ENCODE results near the gene CPXM2. TPM values are rescaled to one million over a fixed set of nuclear protein-coding genes. Genes with fewer than 3 reads are reported as not detected.

Gene CPXM2
- total and polyA plus RNA-seq, 2 donors (not counting 1 experiment from before 2014, with no cell fraction given) = not detected

GRCh38 chr10:123746061-123746460 lies 145.5 kb downstream of the CPXM2 start:
- Histone ChIP-seq H3K4me2 (replicated peaks; ENCODE audit: low read depth, low read length, poor library complexity, severe bottlenecking) (no peak overlapping the region), H3K4me1 (ENCODE audit: control insufficient read depth in 2 of 2, insufficient read depth in 2 of 2, low read length in 2 of 2) (no peaks in the 10 kb centered on the region), H3K9ac (ENCODE audit: low read length) (no peak overlapping the region), H3K9me3 (ENCODE audit: control extremely low read depth in 1 of 3, control insufficient read depth in 2 of 3, insufficient read depth in 1 of 3, low read length in 2 of 3) (peaks cover 0 to 8% (median 0%) of the 10 kb centered on the region in 3 donors), H3K27ac (ENCODE audit: low read length in 2 of 2) (no peak overlapping the region), H3K79me2 (ENCODE audit: control insufficient read depth, insufficient read depth, low read length) (no peaks in the 10 kb centered on the region), H3K36me3 (replicated peaks in 1 of 2; ENCODE audit: control extremely low read depth in 1 of 2, control insufficient read depth in 1 of 2, extremely low read depth in 1 of 2, insufficient read depth in 2 of 2, low read length in 1 of 2) (no peaks in the 10 kb centered on the region), H2AFZ (ENCODE audit: insufficient read depth, low read depth, low read length, poor library complexity, severe bottlenecking) (no peak overlapping the region), H3K4me3 (ENCODE audit: control extremely low read depth in 1 of 5, extremely low read depth in 1 of 5, insufficient read depth in 1 of 5, low read depth in 2 of 5, low read length in 4 of 5) (no peak overlapping the region), H4K20me1 (ENCODE audit: control insufficient read depth, insufficient read depth, low read length, poor library complexity, severe bottlenecking) (no peaks in the 10 kb centered on the region), H3K27me3 (replicated peaks in 1 of 4; ENCODE audit: control extremely low read depth in 1 of 4, control insufficient read depth in 3 of 4, insufficient read depth in 4 of 4, low read length in 3 of 4) (no peaks in the 10 kb centered on the region)
- POLR2A ChIA-PET = no interaction called here
- H3K4me3 Mint-ChIP-seq = no peak overlapping the region
- intact Hi-C loops (cut with micrococcal nuclease) = no loop called here
- H3K27me3 Mint-ChIP-seq = peaks cover 15% of the 10 kb centered on the region
- no peak for ATAC-seq (ENCODE audit: low read depth)
- TF ChIP-seq EZH2 (IDR thresholded peaks at IDR 0.05; ENCODE audit: borderline replicate concordance, insufficient read depth, low read depth, low read length, poor library complexity, severe bottlenecking) = no peak
- TF ChIP-seq CTCF (IDR thresholded peaks at IDR 0.05) = no peak
- 64% methylated on average over 4 of the region's 4 CpGs for WGBS (ENCODE audit: insufficient coverage)
- H3K4me1 Mint-ChIP-seq = no peaks in the 10 kb centered on the region
- H3K27ac Mint-ChIP-seq = no peak overlapping the region
- H3K9me3 Mint-ChIP-seq (ENCODE audit: insufficient read depth) = peaks cover 6% of the 10 kb centered on the region
- no peak for DNase-seq
- CTCF ChIA-PET = no interaction called here

- TF ChIP-seq EZH2 (IDR thresholded peaks at IDR 0.05; ENCODE audit: borderline replicate concordance, insufficient read depth, low read depth, low read length, poor library complexity, severe bottlenecking) (no peak), CTCF (IDR thresholded peaks at IDR 0.05) (no peak)
- H3K9me3 Mint-ChIP-seq (ENCODE audit: insufficient read depth) = no peaks in the 10 kb centered on the region
These were observed 147.4 kb downstream of the CPXM2 start for GRCh38 chr10:123744224-123744536.

More at GRCh38 chr10:123744224-123744536, 147.4 kb downstream of the CPXM2 start:
- ATAC-seq (ENCODE audit: low read depth) (no peak), DNase-seq (no peak)
- intact Hi-C loops (cut with micrococcal nuclease) = no loop called here
- Histone ChIP-seq H3K36me3 (replicated peaks in 1 of 2; ENCODE audit: control extremely low read depth in 1 of 2, control insufficient read depth in 1 of 2, extremely low read depth in 1 of 2, insufficient read depth in 2 of 2, low read length in 1 of 2) (no peaks in the 10 kb centered on the region), H3K27me3 (replicated peaks in 1 of 4; ENCODE audit: control extremely low read depth in 1 of 4, control insufficient read depth in 3 of 4, insufficient read depth in 4 of 4, low read length in 3 of 4) (no peaks in the 10 kb centered on the region), H3K4me2 (replicated peaks; ENCODE audit: low read depth, low read length, poor library complexity, severe bottlenecking) (no peak overlapping the region), H3K4me1 (ENCODE audit: control insufficient read depth in 2 of 2, insufficient read depth in 2 of 2, low read length in 2 of 2) (no peaks in the 10 kb centered on the region), H3K27ac (ENCODE audit: low read length in 2 of 2) (no peak overlapping the region), H3K9me3 (ENCODE audit: control extremely low read depth in 1 of 3, control insufficient read depth in 2 of 3, insufficient read depth in 1 of 3, low read length in 2 of 3) (no peaks in the 10 kb centered on the region), H2AFZ (ENCODE audit: insufficient read depth, low read depth, low read length, poor library complexity, severe bottlenecking) (no peak overlapping the region), H4K20me1 (ENCODE audit: control insufficient read depth, insufficient read depth, low read length, poor library complexity, severe bottlenecking) (no peaks in the 10 kb centered on the region), H3K79me2 (ENCODE audit: control insufficient read depth, insufficient read depth, low read length) (no peaks in the 10 kb centered on the region), H3K9ac (ENCODE audit: low read length) (no peak overlapping the region), H3K4me3 (ENCODE audit: control extremely low read depth in 1 of 5, extremely low read depth in 1 of 5, insufficient read depth in 1 of 5, low read depth in 2 of 5, low read length in 4 of 5) (no peak overlapping the region)
- no peak overlapping the region for H3K27ac Mint-ChIP-seq
- no peak overlapping the region for H3K4me3 Mint-ChIP-seq
- H3K27me3 Mint-ChIP-seq = peaks cover 15% of the 10 kb centered on the region
- CTCF ChIA-PET = interaction anchor here (0.7 kb wide), 1 partner anchor 11 kb away, joined by 8 read pairs; no protein-coding TSS in a partner anchor
- no peaks in the 10 kb centered on the region for H3K4me1 Mint-ChIP-seq
- POLR2A ChIA-PET = no interaction called here
- WGBS (ENCODE audit: insufficient coverage) = 83% methylated on average over 5 of the region's 6 CpGs
